Left ventricle myocardium superior (tissue), 1 donor: Measurements from ENCODE around the gene CHRM3. TPM values are rescaled to one million over a fixed set of nuclear protein-coding genes. Genes with fewer than 3 reads are reported as not detected.

ENCODE experiments used
- ATAC-seq: fragments of 200-7000 bp; cut with Tn5 transposase; one replicate; pipeline ENCODE4 v1.9.1; 2020; ENCODE audit warnings: mild to moderate bottlenecking, moderate library complexity
- DNase-seq: peaks from one replicate; pipeline ENCODE4 v3.0.0-alpha.2; 2020
- intact Hi-C: fragments of 100-400 bp; cut with micrococcal nuclease; formaldehyde crosslinking; loops from one replicate; pipeline ENCODE4 v1.11.0; 2022
- total RNA-seq: library from RNA; stranded (reverse); fragmentation: NEBNext Ultra II Directional; extraction: Animal tissue kit (Norgen Biotek cat#: 25700); gene quantifications from one replicate; pipeline ENCODE4 v1.2.1, GENCODE V29; 2021
- donor health status: DM: no; HTN: yes; CAD: no; lungs with severe emphysema.

Gene CHRM3
- total RNA-seq, 1 donor from 2014 or later: 0.30 TPM

DNA sequence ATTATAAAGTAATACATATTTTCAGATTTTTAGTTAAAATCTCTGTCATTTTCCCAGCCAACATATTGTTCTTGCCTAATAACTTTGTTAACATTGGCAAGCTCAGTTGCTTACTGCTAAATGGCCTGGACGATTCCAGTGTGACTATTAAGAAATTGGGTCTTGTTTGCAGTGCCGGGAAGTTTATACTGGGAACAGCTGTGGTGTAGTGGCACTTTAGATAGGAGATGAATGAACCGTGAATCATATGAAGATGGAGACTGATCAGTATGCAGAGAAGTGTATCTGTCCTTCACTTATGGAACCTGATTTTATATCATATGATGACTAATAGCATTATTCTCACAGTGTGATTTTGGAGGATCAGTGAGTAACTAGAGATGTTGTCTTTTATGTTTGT is 3.3 kb downstream of the CHRM3 start:
- intact Hi-C loops: no loop called here
- DNase-seq (no peak), ATAC-seq (no peak)

DNA sequence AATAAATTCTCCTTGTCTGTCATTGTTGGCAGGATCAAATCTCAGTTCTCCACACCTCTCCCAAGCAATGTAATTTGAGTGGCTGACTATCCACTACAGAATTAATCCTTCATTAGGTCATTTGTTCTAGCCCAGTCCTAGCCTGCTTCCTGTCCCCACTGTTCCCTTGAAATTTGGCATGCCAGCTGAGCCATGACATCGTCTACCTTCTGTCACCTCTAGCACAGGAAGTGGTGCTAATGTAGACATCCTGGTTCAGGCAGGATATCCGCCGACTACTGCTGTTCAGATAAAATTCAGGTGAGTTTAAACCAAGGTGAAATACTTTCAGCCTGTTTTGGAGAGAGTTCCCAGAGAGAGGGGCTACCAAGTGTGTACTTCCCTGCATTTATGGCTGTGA is 5.9 kb downstream of the CHRM3 start:
- DNase-seq (no peak), ATAC-seq (no peak)
- intact Hi-C loops: no loop called here

DNA sequence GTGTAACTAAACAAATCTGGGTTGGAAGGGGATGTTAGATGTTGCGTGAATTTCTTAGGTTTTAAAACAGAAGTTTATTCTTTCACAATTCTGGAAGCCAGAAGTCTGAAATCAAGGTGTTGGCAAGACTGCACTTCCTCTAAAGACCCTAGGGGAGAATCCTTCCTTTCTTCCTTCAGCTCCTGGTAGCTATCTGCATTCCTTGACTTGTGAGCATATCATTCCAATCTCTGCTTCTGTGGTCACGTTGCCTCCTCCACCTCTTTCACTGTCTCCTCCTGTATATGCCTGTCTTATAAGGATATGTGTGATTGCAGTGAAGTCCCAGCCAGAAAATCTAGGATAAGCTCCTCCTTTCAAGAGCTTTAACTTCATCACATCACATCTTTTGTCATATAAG is 7.7 kb downstream of the CHRM3 start:
- ATAC-seq: no peak
- intact Hi-C loops: no loop called here
- no peak for DNase-seq

DNA sequence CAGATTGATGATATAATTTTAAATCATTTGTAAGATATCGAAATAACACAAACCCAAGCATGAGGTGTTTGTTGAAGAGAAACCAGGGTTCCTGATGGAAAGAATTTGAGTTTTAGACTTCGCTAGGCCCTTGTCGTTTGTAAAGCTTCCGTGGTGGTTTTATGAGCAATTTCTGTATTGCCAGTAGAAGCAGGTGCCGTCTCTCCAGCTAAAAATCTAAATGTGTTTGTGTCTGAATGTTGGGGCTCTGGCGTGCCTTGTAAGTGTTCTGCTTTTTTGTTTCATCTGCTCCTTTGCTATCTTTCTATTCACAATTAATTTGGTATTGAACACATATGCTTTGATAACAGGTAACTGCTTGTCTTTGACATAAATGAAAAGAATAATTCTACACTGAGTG is 27.5 kb downstream of the CHRM3 start:
- DNase-seq (no peak), ATAC-seq (no peak)
- intact Hi-C loops: no loop called here

DNA sequence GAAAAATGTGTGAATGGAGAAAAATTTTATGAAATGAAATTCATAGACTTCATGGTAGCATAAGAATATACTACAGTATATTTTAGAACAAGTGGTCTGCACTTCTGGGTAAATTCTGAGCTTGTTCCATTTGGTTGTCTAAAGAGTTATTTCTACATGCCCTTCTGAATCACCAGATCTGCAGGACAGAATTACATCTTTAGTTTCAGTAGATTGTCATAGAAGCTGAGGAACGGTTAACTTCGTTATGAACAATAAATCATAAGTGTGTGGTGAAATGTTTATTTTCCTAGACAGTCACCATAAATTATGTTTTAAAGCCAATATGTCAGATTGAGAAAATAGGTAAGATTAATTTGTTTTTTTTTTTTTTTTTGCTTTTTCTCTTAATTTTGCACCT is 30.9 kb downstream of the CHRM3 start:
- DNase-seq (no peak), ATAC-seq (no peak)
- intact Hi-C loops: no loop called here

DNA sequence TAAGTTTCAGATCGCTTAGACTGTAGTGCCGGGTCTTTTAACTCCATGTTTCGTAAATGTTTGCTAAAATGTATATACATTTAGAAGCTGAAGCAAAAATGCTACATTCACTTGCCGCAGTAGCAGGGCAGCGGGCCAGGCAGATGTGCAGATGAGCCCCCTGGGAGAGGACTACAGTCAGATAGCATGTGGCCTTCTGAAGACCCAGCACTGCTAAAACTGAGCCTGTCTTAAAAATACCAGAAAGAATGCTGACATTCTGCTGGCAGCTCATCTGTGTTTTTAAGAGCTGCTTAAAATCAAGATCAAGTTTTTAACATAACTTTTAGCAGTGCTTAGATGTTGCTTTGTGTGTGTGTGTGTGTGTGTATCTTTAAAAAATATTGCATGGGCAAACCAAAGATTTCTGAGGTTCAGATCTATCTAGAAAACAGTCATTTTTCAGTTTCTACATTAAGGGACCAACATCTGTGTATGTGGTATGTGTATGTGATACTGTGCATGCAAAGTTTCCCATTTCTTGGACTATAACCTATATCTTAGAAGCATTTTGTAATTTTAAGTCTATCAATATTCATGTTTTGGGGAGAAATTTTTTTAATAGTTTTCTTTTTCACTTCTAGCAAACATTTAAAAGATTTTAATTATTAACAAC is 31.7 kb downstream of the CHRM3 start:
- intact Hi-C loops: no loop called here
- ATAC-seq (no peak), DNase-seq (no peak)

DNA sequence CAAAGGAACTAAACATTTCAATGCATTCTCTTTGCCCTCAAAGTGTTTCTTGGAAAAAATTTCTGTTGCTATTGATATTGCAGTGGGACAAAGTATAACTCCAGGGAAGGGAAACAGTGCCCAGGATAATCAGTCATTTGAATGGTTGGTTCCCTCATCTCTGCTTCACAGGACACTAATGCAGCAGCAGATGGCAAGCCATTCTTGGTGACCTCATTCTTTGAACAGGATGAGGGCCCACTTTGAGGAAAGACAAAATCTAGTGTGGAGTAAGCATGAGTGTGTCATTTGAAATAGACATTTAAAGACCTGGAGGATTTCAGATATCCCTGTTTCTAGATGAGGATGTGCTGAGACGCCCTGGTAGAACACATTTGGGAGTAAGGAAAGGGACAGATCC is 32.3 kb downstream of the CHRM3 start:
- no peak for ATAC-seq
- no peak for DNase-seq
- intact Hi-C loops: no loop called here

DNA sequence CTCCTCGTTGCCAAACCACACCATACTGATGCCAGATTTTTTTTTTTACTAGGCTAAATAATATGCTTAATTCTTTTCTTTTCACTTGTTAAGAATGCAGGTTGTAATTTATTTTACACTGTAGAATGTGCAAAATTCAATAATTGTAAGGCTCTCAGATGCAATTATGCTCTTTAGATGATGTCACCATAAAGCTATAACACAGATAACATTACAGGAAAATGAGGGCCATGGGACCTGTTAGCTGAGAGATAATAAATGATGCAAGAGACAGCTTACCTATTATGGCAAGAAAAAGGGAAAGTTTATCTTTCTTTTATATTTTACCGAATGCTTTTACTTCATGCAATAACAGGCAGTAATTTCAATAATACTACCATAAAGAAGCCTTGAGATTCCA is 35.4 kb downstream of the CHRM3 start:
- intact Hi-C loops: no loop called here
- ATAC-seq (no peak), DNase-seq (no peak)

DNA sequence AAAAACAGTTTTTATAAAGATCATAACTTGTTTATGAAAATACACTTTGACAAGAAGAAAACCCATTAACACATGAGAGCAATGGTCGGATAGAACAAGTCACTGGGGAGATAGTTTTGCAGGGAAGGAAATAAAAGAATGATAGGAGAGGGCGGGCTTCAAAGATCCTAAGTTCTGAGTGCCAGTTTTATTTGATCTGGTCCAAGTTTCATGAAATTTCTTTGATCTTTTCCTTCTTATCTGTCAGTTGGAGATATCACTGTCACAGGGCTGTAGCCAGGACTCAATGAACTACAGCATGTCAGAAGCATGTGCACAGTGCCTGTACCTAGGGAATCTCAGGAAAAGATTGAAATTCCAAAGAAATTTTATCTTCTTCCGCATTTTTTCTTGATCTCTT is 36.5 kb downstream of the CHRM3 start:
- ATAC-seq (no peak), DNase-seq (no peak)
- intact Hi-C loops: no loop called here

DNA sequence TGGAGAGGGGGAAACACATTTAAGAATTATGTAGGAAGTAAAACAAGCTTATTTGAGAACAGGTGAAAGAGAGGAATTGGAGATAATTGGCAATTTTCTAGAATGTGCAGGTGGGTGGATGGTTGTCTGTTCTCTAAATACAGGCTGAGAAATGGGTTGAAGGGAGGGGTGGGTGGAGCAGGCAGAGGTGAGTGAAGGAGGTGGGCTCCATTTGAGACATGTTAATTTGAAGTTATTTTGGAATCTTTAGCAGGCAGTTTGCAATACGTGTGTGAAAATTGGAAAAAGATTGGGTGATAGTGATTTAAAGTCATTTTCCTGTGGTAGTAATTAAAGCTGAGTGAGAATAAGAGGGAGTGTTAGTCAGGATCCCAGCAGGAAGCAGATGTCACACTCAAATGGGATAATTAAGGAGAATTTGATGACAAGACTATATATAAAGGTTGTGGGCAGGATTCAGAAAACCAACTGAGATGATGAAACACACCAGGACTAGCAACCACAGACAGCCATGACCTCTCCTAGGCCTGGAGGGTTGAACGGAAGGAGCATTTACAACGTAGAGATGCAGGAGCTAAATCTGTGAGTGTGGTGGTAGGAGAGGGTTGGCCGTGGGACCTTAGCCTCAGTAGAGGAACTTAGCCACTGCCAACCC is 40.6 kb downstream of the CHRM3 start:
- ATAC-seq: no peak
- no peak for DNase-seq
- intact Hi-C loops: no loop called here

DNA sequence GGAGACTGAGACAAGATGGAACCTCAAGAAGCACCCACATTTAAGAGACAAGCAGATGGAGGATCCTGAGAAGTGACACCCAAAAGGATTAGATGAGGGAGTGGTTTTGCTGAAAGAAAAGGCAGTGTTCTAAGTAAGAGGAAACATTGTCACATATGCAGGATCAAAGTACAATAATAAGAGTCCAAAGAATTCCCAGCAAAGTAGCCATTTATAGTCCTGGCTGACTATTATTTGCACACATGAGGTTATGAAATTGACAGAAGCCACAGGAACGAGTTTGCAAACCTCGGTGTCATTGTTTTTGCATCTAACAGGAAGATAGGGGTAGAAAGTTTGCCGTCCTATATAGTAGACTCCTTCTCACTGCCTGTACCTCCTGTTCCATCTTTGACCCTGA is 41.3 kb downstream of the CHRM3 start:
- intact Hi-C loops: no loop called here
- DNase-seq (no peak), ATAC-seq (no peak)

DNA sequence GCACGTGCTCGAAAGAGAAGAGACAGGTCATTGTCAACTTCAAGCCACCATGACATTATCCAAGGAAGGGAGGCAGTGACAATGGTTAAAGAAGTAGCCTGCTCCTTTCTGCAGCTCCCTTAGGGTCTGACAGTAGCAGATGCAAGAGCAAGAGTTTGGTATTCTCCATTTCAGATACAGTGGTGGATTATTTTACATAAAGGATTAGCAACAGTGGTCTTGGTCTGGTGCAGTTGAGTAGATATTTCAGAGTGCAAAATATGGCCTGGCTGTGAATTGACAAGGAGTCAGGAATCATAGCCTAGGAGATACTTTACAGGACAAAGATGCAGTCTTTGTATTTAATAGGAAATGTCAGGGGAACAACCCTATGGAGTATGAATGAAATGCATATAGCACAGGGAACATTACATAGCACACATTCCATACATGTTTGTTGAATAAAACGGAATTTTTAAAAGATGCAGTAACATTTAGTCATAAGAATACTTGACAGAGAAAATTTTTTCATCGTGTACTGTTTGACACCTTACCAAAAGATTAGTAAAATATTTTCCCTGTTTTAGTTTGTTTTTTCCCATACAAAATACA is 41.8 kb downstream of the CHRM3 start:
- DNase-seq (no peak), ATAC-seq (no peak)
- intact Hi-C loops: no loop called here

DNA sequence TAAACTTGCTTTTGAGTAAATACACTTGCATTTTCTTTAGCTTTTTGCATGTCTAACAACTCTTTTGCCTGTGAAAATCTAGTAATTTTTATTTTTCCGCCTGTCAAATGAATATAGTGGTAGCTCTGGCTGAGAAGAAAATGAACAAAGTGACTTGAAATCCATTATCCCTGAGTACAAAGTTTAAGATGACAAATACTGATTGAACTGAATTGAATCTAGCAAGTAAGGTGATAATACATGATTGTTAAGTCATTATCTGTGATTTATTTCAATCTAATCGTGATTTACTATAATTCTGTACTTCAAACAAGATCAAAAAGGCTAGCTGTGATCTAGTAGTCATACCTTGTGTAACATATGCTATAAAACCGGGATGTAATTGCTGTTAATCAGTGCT is 42.8 kb downstream of the CHRM3 start:
- DNase-seq: no peak
- intact Hi-C loops: no loop called here
- ATAC-seq: no peak

DNA sequence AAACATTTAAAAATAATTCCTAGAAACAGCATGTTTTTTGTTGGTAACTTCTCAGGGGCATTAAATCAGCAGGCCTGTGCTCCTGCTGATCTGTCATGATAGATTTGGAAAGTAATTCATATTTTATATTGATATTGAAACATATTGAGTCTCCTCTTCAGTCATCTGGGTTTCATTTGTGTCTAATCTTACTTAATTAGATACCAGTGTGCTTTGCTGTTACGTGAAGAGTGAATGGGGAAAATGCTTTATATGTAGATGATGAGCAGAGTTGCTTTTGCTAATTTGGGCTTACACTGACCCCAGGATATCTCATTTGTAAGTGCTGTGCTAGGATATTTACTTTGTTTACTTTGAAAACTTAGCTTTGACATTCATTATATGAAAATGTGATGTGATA is 45.9 kb downstream of the CHRM3 start:
- intact Hi-C loops: no loop called here
- ATAC-seq (no peak), DNase-seq (no peak)

DNA sequence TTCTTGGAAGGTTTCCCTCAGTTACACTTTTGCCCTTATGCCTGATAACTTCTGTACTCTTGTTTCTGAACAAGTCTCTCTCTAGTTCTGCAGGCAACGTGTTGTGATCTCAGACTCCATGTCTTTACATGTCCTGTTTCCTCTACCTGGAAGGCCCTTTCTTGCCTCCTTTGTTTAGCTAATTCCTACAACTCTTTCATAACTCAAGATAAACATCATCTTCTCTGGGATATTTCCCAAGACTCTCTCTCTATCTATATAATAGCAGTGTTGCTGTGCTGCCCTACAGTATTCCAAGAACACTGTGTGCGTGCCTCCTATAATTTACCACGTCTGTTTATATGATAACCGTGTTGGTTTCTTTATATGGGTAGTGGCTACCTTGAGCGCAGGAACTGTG is 47.8 kb downstream of the CHRM3 start:
- ATAC-seq: no peak
- no peak for DNase-seq
- intact Hi-C loops: no loop called here
